HG03342 (cell line): ENCODE measurements around the gene ENPP3.
"Not testable (repeated sequence)": the region's sequence is repeated elsewhere in the genome, so short reads cannot be mapped to it uniquely, and the experiment has no call there.

Experiments
- ATAC-seq: cut with Tn5 transposase; IDR thresholded peaks from one replicate; pipeline ENCODE4 v1.9.1; 2021; ENCODE audit warnings: mild to moderate bottlenecking, moderate library complexity; ENCODE audit not compliant: unreplicated experiment

The ENPP3 gene

DNA sequence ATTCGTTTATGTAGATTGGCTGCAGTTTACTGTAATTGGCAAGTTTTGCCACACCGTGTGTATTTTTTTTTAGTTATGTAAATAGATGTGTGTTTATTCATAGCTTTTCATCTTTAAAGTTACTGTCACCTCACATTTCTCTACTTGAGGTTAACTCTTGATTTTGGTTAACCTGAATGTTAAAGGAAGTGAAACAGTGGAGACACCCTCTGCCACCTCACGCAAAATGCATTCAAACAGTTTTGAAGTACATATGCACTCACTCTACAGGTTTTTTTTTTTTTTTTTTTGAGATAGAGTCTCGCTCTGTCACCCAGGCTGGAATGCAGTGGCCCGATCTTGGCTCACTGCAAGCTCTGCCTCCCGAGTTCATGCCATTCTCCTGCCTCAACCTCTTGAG is 46.4 kb downstream of the ENPP3 start:
- ATAC-seq, result peak; percentile 72

DNA sequence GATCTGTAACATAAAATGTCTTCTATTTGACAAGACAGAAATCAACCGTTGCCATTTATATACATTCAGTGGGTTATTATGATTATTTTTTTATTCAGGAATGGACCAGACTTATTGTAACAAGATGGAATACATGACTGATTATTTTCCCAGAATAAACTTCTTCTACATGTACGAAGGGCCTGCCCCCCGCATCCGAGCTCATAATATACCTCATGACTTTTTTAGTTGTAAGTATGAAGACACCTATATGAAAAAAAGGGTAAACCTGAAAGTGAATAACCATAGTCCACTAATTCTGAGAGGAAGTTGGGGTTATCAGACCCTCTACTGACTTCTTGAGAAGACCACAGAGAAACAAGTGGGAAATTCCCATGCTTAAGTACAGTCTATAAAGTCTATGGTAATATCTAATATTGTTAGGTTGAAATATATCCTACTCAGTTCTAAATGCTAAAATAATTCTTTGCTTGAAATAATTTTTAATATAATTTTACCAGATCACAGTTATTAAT is 48.2 kb downstream of the ENPP3 start:
- ATAC-seq, result peak; percentile 61

DNA sequence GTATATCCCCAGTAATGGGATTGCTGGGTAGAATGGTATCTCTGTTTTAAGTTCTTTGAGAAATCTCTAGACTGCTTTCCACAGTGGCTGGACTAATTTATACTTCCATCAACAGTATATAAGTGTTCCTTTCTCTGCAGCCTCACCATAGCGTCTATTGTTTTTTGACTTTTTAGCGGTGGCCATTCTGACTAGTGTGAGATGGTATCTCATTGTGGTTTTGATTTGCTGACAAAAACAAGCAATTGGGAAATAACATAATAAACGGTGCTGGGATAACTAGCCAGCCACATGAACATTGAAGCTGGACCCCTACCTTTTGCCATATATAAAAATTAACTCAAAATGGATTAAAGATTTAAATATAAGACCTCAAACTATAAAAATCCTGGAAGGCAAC is 49.9 kb downstream of the ENPP3 start:
- ATAC-seq, result no peak

DNA sequence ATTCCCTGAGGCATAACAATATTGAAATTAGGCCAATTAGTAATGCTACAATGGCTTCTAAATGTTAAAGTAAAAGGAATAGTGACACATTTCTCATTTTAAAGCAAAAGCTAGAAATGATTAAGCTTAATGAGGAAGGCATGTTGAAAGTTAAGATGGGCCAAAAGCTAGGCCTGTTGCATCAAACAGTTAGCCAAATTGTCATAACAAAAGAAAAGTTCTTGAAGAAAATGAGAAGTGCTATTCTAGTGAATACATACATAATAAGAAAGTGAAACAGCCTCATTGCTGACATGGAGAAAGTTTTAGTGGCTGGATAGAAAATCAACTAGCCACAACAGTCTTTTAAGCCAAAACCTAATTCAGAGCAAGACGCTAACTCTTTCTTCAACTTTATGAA is 51.2 kb downstream of the ENPP3 start:
- ATAC-seq, result peak; percentile 71

DNA sequence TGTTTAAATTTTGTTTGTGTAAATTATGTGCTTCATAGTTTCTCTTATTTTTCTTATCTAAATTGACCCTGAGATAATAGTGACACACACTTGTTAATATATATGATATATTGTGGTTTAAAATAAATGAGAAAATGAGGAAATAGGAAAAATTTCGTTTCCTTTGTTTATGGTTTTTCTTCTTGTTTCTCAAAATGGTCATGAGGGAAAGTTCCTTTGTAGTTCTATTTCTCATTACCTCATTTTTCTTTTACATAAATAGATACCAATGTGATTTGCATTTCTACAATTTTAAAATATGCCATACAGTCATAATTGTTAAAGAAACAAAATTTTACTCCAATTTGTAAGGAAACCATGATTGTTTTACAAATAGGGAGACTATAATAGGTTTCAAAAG is 54.9 kb downstream of the ENPP3 start:
- no peak for ATAC-seq

DNA sequence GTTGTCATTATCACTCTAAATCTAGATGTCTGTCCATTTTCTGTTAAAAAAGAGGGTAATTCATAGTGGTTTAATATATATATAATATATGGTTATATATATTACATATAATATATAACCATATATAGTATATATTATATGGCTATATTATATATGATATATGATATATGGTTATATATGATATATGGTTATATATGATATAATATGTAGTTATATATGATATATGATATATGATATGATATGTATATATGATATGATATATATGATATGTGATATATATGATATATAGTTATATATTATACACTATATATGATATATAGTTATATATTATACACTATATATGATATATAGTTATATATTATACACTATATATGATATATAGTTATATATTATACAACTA is 55.5 kb downstream of the ENPP3 start:
- no peak for ATAC-seq

DNA sequence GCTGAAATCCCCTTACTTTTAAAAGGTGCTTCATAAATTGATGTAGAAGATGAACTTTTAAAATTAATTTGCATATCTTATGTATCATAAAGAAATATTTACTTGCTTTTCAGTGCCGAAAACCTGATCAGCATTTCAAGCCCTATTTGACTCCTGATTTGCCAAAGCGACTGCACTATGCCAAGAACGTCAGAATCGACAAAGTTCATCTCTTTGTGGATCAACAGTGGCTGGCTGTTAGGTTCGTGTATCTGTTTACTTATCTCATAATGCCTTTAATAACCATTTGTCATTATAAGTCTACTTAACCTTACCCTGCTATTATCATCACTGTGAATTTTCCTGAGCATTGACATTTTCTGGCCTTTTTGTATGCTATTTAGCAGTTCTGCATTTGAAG is 56.3 kb downstream of the ENPP3 start:
- no peak for ATAC-seq

DNA sequence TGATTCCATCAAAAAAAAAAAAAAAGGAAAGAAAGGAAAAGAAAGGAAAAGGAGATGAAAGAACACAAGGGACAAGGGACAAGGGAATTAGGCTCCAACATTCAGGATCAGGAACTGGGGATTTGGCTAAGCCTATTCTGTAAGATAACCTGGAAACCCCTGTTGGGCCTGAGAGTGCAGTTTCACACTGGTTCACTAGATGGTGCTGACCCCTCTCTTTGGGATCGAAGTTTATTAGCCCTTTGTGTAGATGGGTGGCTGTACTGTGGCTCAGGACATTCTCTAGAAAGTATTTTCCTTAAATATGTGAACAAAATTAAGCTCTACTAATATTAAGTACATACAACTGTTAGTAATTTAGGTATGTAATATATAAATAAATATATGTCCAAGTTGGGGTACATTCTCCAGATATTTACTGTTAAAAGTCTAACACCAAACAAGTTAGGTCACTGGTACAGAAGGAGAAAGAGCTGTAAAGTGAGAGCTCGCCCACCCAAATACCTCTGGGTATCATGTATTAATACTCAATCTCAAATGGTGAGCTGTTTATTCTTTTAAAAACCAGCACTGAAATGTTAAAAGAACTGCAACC is 57.8 kb downstream of the ENPP3 start:
- ATAC-seq, result peak; percentile 90

DNA sequence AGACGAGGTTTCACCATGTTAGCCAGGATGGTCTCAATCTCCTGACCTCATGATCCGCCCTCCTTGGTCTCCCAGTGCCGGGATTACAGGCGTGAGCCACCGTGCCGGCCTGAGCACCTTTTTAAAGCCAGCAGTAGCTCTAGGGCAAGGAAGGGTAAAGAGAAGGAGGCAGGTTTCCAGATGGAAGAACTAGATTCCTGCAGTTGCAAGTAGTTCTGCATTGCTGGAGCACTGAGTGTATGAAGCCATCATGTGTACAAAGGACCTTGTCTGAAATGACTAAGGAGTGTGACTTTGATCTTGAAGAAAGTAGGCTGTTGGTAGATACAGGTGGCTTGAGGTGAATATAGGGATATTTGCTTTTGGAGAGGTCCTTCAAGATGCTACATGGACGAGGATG is 59.9 kb downstream of the ENPP3 start:
- no peak for ATAC-seq

DNA sequence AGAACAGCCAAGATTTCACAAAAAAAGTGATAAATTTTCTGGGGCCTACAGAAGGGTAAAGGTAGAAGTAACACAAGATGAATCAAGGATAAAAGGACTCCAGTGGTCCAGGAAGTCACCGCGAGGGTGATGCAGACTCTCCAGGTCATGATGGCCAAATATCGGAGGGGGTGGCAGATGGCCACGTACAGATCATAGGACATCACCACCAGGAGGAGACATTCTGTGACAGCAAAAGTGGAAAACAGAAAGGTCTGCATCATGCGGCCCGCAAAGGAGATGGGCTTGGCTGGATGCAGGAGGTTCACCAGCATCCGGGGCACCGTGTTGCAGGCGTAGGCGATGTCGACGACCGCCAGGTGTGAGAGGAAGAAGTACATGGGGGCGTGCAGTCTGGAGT is 63.7 kb downstream of the ENPP3 start:
- ATAC-seq, result not testable (repeated sequence)

DNA sequence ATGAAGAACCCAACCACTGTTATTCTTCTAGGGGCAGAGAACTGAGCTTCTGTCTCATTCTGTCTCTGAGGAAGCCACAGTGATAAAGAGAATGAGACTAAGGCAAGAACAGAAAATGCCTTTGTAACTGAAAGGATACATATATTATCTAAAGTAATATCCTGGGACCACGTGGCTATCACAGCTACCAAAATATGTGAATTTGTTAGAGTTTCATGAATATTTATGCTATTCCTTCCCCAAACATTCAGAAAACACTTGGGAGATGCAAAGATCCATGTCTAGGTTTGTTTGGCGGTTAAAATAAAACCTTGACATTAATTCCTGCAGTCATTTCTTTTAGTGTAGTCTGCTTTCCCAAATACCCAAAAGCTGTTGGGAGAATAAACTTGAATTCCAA is 66.8 kb downstream of the ENPP3 start:
- not testable (repeated sequence) for ATAC-seq

DNA sequence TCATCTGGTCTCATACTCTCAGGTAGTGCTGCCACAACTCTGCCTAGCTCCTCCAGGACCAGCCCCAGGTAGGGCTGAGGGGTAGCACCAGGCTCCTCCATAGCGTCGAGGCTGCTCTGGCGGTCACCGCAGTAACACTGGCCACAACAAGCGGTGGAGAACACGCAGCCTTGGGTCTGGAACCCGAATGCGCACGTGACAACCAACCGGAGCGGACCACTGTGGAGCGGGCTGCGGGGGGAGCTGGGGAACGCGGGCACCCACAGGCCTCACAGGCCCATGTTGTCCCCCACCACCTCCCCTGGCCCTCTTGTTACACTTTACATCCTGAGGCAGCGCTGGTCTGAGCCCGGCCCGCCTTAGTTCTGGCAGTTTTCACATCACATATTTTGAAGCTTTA is 73.8 kb downstream of the ENPP3 start, which contains the start of gene CTAGE9:
TSS of gene CTAGE9 (minus strand) at position 101 of the 400 bp plus-strand sequence. CDS start at position 101, 0 bp downstream.
- not testable (repeated sequence) for ATAC-seq

DNA sequence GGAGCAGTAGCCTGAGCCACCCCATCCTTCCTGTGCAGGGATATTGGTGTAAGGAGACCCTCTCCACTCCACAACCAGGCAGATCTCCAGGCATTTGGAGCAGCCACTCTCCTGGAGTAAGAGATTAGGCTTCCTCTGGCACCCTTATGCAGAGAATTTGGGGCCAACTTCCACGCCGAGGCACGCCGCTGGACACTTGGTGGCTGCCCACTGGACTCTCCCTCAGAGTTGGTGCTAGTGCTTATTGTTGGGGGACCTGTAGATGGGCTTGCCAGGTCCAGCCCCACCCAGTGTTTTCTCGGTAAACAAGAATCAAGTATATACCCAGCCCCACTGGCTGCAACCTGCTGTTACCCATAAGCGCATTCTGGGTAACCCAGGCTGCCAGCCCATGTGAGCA is 78.5 kb downstream of the ENPP3 start:
- ATAC-seq, result not testable (repeated sequence)

DNA sequence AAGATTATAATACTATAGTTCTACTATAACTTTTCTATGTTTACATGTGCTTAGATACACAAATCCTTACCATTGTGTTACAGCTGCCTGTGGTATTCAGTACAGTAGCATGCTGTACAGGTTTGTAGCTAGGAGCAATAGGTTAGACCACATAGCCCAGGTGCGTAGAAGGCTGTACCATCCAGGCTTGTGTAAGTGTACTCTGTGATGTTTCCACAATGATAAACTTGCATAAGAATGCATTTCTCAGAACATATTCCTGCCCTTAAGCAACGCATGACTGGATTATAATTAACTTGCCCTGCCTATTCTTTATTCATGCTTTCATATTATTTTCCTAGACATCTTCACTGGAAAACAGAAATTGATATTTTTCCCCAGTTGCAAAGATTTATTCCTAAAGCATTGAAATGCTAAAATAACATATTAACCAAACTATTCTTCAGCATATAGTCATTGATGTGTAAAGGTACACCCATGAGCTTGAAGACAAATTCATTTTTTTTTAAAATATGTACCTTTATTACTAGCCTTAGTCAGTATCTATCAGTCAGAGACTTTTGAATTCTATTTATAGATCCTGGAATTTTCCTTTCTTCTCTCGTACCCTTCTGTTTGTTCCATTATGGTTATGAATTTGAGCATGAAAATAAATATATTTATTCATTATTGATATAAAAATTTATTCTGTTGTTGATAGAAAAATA is 80.9 kb downstream of the ENPP3 start:
- no peak for ATAC-seq

DNA sequence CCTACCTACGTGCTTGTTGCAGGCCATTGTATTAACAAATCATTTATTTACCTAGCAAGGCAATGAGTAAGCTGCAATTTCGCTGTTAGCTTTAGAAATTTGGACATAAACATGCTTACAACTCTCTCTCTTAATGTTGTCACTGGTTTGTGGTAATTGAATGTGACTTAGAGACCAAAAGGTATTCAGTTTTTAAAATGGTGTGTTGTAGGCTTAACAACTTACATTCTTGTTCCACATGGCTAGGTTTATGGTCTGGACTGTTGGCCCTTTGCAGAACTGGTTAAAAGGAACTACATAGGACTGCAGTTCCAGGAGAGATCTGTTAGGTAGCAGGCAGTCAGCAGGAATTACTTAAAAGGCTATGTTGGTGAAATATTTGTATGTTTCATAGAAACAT is 84.1 kb downstream of the ENPP3 start:
- no peak for ATAC-seq

DNA sequence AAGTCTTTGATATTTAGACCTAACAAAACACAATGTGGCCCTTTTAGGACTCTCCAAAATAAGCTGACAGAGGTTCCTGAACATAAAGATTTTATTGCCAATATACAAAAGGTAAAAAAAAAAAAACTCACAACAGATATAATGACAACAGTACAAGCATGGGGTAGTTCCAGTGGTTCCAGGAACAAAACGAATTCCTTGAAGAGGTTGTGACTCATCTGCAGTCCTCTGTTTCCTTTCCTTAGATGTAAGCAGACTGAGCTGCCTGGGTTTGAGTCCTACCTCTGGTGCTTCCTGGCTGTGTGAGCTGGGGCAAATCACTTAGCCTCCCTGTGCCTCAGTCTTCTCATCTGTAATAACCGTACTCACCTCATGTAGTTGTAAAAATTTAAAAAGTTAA is 87.0 kb downstream of the ENPP3 start:
- ATAC-seq, result no peak

DNA sequence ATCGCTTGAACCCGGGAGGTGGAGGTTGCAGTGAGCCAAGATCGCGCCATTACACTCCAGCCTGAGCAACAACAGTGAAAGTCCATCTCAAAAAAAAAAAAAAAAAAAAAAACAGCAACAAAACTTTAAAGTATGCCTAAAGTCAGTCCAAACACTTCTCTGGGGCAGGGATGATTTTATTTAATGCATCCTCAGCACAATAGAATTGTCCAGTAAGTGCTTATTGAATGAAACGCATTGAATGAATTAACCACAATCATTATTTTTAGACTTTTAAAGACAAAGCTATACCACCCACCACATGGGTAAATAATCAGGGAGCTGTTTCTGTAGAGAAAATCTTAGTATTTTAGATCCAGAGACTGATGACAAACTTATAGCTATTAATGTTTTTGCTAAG is 90.4 kb downstream of the ENPP3 start:
- ATAC-seq, result no peak

DNA sequence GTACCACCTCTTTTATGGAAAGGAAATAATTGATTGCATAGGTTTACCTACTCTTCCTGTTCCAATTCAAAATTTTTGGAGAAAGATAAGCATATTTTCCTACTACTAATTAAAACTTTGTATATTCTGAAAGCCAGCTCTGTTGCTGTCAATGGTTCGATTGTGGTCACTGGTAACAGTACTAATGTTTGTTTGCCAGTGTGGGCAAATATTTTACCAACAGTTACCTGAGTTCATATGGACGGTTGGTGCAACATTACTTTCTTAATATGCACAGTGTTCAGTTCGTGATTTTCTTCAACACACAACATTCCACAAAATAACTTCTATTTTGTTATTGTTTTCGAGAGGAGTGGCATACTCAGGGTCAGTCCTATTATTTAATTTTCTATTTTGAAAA is 90.8 kb downstream of the ENPP3 start:
- no peak for ATAC-seq

DNA sequence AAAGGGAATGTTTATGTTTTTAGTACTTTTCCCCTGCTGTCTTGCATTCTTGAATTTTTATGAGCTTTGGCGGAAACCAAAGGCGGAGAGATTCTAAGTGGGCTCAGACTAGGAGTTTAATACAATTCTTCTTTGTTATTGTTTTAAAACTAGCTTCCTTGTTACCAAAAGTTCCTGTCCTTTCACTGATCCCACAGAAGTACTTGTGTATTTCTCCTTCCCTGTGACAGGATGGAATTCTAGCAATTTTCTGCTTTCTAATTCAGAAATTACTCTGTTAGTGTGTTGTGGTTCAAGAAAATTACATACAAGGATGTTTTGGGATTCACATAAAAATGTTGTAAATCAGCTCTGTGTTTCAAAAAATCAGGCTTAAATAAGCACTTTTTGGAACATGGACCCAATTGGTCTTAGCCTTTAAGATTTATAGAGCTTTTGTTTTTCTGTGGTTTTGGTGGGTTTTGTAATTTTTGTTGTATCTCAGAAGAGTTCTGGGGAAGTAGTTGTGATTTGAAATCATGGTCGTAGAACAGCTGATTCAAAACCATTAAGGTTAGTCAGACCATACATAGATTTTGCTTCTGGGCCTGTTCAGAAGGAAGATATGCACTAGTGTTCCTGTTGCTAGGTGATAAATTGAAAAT is 91.3 kb downstream of the ENPP3 start:
- ATAC-seq, result no peak

DNA sequence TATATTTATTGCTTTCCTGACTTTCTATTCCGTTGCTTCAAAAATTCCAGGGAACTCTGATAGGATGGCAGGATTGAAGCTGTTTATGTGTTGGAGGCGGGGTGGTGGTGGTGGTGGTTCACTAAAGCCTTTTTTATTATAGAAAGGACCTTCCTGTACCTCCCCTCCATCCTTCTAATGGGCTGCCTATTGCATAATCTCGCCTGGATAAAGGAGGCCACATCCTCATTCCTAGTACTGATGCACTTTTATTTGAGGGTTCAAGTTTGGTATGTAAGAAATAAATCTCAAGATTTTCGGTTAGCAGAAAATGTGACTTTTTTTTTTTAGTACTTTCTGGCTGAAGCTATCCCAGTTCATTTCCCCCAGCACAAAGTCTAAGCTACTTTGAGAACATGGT is 92.4 kb downstream of the ENPP3 start:
- no peak for ATAC-seq

DNA sequence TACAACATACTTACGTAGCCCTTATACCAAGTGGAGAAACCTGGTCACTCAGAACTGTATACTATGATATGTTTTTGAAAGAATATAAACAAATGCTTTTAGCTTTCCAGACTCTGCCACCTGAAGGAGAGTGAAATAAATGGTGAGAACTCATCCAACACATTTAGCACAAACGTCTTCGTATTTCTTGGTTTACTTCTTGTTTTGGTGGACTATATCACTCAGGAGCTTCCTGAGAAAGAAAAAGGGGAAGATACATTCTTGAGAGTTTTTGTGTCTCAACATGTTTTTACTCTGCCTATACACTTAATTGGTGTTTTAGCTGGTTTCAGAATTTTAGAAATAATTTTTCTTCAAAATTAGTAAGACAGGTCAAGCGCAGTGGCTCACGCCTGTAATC is 93.2 kb downstream of the ENPP3 start:
- ATAC-seq, result no peak

DNA sequence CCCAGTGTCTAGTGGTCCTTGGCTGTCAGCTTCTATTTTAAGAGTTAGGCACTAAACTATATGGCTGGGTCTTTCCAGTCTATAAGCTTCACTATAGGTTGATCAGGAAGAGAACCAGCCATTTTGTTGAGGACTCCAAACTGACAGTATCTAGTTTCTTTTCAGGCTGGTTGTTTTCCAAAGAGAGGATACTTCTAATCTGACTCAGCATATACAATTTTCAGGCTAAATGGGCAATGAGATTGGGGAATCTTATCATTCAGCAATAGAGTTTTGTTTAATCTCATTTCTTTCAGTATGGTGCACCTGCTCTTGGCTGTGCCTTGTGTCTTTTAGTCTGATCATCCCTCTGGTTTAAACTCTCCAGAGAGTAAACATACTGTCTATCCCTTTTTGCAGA is 94.1 kb downstream of the ENPP3 start:
- no peak for ATAC-seq
